C4-2B (cell line): Measurements from ENCODE around the gene XYLT1.

Experiments used
- H3K27ac ChIP-seq: fragments of 450-650 bp; 2 replicates; pipeline ENCODE4 v1.5.1; 2017
- ZFX ChIP-seq: fragments of 450-650 bp; IDR thresholded peaks from 2 replicates; pipeline ENCODE4 v1.6.1; 2017
- TF ChIP-seq, protein P1 (sequence below): fragments of 450-650 bp; conservative IDR thresholded peaks from 2 replicates; pipeline ENCODE4 v1.5.1; 2017; ENCODE audit warnings: mild to moderate bottlenecking

The XYLT1 gene

DNA sequence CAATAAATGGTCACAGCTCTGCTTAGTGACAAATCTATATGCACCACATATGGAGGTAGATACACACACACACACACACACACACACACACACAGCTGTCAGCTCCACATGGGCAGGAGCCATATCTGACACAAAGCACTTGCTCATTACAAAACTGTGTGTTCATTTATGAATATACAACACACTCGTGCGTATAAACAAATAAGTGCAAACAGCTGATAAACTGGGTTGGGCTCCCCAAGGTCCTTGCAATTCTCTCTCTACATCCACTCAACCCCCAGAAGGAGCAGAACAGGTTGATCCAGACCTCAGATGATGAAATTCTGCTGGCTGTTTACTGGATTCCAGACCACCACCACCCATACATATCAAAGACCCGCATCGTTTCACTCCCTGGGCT is 140.7 kb downstream of the XYLT1 start:
- H3K27ac ChIP-seq = no peak overlapping the region
- TF ChIP-seq ZFX = no peak
- TF ChIP-seq, protein P1, sequence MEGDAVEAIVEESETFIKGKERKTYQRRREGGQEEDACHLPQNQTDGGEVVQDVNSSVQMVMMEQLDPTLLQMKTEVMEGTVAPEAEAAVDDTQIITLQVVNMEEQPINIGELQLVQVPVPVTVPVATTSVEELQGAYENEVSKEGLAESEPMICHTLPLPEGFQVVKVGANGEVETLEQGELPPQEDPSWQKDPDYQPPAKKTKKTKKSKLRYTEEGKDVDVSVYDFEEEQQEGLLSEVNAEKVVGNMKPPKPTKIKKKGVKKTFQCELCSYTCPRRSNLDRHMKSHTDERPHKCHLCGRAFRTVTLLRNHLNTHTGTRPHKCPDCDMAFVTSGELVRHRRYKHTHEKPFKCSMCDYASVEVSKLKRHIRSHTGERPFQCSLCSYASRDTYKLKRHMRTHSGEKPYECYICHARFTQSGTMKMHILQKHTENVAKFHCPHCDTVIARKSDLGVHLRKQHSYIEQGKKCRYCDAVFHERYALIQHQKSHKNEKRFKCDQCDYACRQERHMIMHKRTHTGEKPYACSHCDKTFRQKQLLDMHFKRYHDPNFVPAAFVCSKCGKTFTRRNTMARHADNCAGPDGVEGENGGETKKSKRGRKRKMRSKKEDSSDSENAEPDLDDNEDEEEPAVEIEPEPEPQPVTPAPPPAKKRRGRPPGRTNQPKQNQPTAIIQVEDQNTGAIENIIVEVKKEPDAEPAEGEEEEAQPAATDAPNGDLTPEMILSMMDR = no peak

DNA sequence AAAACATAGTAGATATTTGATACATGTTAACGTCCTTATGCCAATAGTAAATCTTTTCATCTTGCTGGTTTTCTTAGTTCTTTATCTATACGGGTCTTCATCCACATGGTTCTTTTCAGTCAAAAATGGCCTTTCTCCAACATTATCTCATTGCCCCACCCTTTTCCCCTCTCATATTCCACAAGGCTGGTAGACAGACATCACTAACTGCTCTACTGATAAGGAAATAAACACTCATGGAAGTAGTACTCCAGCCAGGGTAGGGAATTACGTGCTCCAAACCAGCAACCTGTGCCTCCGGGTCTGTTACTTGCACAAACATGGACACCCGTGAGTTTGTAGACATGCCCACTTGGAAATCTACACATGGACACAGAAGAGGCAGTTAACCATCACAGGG is 141.4 kb downstream of the XYLT1 start:
- H3K27ac ChIP-seq = no peak overlapping the region
- no peak for TF ChIP-seq ZFX
- TF ChIP-seq, protein P1 = no peak

DNA sequence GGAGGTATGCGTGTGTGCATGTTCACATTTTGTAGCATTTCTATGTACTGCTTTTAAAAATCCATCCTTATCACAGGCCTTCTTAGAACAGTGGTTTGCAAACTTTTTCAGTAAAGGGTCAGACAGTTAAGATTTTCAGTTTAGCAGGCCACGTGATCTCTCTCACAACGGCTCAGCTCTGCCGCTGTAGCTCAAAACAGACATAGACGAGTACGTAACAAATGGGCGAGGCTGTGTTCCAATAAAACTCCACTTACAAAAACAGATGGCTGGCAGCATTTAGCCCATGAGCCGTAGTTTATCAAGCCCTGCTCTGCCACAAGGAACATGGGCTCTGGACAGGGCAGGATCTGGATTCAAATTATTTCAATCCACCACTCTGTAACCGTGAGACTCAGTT is 141.8 kb downstream of the XYLT1 start:
- TF ChIP-seq, protein P1 = no peak
- no peak for TF ChIP-seq ZFX
- no peak overlapping the region for H3K27ac ChIP-seq

DNA sequence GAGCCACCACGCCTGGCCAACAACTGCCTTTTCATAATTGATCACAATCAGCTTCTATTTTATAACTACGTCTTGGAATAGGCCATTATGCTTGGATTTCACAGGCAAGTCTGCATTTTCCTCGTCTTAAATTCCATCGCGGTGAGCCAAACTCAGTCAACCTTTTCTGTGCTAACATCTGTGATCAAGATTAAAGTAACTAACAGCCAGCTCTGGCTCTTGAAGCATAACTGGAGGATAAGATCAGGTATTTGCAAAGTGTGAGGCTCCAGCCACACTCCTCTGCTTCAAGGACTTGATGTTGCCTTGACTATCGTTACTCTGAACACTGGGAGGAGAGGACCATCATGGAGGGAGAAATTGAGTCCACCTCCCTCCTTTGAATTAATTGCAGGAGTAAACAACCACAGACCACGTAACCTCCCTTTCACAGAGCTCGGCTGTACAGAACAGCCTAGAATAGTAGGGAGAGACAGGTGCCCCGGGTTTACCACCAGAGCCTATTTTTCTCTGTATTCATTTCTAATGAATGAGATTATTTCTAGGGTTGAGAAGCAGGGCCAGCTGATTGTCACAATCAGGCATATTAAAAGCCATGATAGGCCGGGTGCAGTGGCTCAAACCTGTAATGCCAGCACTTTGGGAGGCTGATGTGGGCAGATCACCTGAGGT is 143.0 kb downstream of the XYLT1 start:
- H3K27ac ChIP-seq = no peak overlapping the region
- no peak for TF ChIP-seq ZFX
- TF ChIP-seq, protein P1 = no peak

DNA sequence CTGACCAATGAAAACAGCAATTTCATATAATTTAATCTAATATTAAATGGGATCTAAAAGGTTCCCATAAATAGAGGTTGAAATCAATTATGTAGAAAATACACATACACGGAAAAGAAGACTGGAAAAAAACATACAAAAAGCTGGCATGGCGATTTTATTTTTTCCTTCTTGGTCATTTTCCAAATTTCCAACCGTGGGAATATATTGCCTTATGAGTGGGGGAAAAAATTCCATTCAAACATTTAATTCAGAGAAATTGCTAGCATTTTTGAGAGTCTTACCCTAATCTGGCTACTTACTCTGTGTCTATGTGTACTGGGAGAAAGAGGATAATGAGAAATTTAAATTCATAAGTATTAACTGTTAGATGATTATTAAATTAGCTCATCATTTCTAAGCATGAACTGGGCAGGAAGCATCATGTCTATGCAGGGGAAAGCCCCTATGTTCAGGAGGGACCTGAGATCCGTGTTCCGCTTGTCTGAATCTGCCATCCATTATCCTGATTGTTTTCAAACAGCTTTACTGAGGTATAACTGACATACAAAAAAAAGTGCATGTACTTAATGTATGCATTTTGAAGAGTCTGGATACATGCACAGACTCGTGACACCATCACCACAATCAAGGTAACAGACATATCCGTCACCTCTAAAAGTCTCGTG is 145.2 kb downstream of the XYLT1 start:
- no peak overlapping the region for H3K27ac ChIP-seq
- TF ChIP-seq ZFX = no peak
- TF ChIP-seq, protein P1 = no peak

DNA sequence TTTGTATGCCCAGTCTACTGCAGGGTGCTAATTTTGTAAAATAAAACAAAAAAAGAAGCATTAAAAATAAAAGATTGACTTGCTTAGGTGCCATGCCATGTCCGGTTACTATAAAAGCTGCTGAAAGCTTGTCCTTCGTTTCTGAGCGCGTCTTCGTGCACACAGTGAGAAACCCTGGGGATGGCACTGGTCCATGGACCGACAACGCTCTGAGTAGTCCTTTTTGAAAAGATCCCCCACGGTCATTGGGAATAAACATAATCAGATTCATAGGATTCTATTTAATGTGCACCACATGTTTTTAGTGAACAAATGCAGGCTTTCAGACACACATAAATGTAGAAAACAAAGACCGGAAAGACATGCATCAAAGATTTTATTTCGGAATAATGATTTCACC is 146.3 kb downstream of the XYLT1 start:
- TF ChIP-seq, protein P1 = no peak
- no peak overlapping the region for H3K27ac ChIP-seq

DNA sequence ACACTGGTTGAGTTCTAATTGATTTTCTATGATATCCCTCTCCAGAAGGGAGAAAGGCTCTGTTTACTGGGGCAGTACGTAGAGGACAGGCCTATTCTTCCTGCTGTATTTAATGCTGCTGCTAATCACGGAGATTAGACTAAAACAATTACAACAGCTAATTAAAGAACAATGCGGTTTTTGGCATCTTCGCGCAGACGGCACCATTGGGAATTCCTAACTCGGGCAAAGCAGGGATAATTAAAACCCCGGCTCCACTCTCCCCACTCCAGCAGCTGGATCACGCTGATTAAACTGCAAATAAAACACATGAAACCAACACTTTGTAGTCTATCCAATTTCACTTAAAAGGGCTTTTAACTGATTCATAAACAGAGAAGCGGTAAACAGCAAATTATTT is 147.6 kb downstream of the XYLT1 start:
- no peak overlapping the region for H3K27ac ChIP-seq
- no peak for TF ChIP-seq ZFX
- TF ChIP-seq, protein P1 = no peak
